OCI-LY1 (cell line): ENCODE measurements around the gene CRBN.

Source experiments
- H2AFZ ChIP-seq: fragments of 200-600 bp; sonication (generic), shearing (Covaris generic); 2 replicates; pipeline ENCODE4 v1.6.0; 2014; ENCODE audit warnings: antibody characterized with exemption, mild to moderate bottlenecking, low read length
- H3F3A ChIP-seq: fragments of 200-600 bp; sonication (generic), shearing (Covaris generic); 2 replicates; pipeline ENCODE4 v1.6.0; 2014; ENCODE audit warnings: mild to moderate bottlenecking, antibody characterized with exemption, low read length, moderate library complexity; ENCODE audit not compliant: insufficient read depth
- H3K27ac ChIP-seq: fragments of 200-600 bp; sonication (generic); 2 replicates; pipeline ENCODE4 v1.5.1; 2014; ENCODE audit warnings: low read length, mixed run types, mild to moderate bottlenecking, low read depth; ENCODE audit not compliant: poor library complexity, severe bottlenecking
- H3K27me3 ChIP-seq: fragments of 200-600 bp; sonication (generic); 2 replicates; pipeline ENCODE4 v1.6.0; 2014; ENCODE audit warnings: antibody characterized with exemption, mild to moderate bottlenecking, low read length, moderate library complexity; ENCODE audit not compliant: insufficient read depth
- H3K36me3 ChIP-seq: fragments of 200-600 bp; sonication (generic); 2 replicates; pipeline ENCODE4 v1.6.1; 2014; ENCODE audit warnings: mild to moderate bottlenecking, antibody characterized with exemption, low read length, moderate library complexity, mixed read lengths; ENCODE audit not compliant: insufficient read depth
- H3K4me1 ChIP-seq: fragments of 200-600 bp; sonication (generic); 2 replicates; pipeline ENCODE4 v1.5.1; 2014; ENCODE audit warnings: mild to moderate bottlenecking, low read length, moderate library complexity; ENCODE audit not compliant: insufficient read depth, severe bottlenecking
- H3K4me2 ChIP-seq: fragments of 200-600 bp; sonication (generic), shearing (Covaris generic); 2 replicates; pipeline ENCODE4 v1.6.1; 2014; ENCODE audit warnings: low read length
- H3K4me3 ChIP-seq: fragments of 200-600 bp; sonication (generic); 2 replicates; pipeline ENCODE4 v1.5.1; 2014; ENCODE audit warnings: low read length, low read depth, mild to moderate bottlenecking, mixed read lengths; ENCODE audit not compliant: poor library complexity, severe bottlenecking
- H3K79me2 ChIP-seq: fragments of 200-600 bp; shearing (Covaris generic); 2 replicates; pipeline ENCODE4 v1.6.1; 2016; ENCODE audit warnings: mixed run types, low read length, mixed read lengths; ENCODE audit not compliant: insufficient read depth
- H3K9ac ChIP-seq: fragments of 200-600 bp; sonication (generic), shearing (Covaris generic); 2 replicates; pipeline ENCODE4 v1.6.1; 2014; ENCODE audit warnings: mild to moderate bottlenecking, low read length, mixed read lengths
- H3K9me2 ChIP-seq: fragments of 200-600 bp; sonication (generic), shearing (Covaris generic); 2 replicates; pipeline ENCODE4 v1.6.1; 2014; ENCODE audit warnings: low read depth, mild to moderate bottlenecking, low read length, mixed read lengths
- H3K9me3 ChIP-seq: fragments of 200-600 bp; shearing (Covaris generic); 2 replicates; pipeline ENCODE4 v1.6.1; 2014; ENCODE audit warnings: low read length, mixed read lengths
- H4K20me1 ChIP-seq: fragments of 200-600 bp; sonication (generic), shearing (Covaris generic); 2 replicates; pipeline ENCODE4 v1.6.0; 2016; ENCODE audit warnings: mild to moderate bottlenecking, low read length; ENCODE audit not compliant: insufficient read depth
- EZH2 ChIP-seq: fragments of 200-600 bp; sonication (generic), shearing (Covaris generic); IDR thresholded peaks from 2 replicates; pipeline ENCODE4 v1.8.0; 2017; ENCODE audit warnings: borderline replicate concordance, mixed run types, mild to moderate bottlenecking, antibody characterized with exemption, low read length, moderate library complexity, mixed read lengths
- TF ChIP-seq, protein P1 (sequence below): fragments of 200-600 bp; sonication (generic), shearing (Covaris generic); IDR thresholded peaks from 2 replicates; pipeline ENCODE4 v1.5.1; 2017; ENCODE audit warnings: mild to moderate bottlenecking, antibody characterized with exemption, low read length, moderate library complexity, mixed read lengths

The CRBN gene

DNA sequence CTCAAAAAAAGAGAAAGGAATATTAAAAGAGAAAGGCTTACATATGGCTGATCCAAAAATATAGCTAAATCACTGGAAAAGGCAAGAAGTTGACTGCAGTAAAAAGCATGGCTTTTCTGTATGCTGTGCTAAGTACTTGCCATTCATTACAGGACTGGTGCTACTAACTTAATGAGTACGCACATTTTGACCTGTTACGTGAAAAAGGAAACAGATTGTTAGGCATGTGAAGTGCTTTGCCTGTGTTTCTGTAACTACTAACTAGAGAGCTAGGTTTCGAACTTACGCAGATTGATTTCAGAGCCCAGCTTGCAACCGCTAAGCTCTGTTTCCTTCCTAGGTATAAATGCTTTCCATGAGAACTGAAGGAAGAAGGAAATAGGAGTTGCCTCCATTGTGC is 49.9 kb downstream of the CRBN start:
- H3K9me3 ChIP-seq, result no peaks in the 10 kb centered on the region
- peaks cover 21% of the 10 kb centered on the region for H3K79me2 ChIP-seq
- no peak overlapping the region for H2AFZ ChIP-seq
- H3K4me3 ChIP-seq, result no peak overlapping the region
- no peak overlapping the region for H3K27ac ChIP-seq
- TF ChIP-seq, protein P1, sequence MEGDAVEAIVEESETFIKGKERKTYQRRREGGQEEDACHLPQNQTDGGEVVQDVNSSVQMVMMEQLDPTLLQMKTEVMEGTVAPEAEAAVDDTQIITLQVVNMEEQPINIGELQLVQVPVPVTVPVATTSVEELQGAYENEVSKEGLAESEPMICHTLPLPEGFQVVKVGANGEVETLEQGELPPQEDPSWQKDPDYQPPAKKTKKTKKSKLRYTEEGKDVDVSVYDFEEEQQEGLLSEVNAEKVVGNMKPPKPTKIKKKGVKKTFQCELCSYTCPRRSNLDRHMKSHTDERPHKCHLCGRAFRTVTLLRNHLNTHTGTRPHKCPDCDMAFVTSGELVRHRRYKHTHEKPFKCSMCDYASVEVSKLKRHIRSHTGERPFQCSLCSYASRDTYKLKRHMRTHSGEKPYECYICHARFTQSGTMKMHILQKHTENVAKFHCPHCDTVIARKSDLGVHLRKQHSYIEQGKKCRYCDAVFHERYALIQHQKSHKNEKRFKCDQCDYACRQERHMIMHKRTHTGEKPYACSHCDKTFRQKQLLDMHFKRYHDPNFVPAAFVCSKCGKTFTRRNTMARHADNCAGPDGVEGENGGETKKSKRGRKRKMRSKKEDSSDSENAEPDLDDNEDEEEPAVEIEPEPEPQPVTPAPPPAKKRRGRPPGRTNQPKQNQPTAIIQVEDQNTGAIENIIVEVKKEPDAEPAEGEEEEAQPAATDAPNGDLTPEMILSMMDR, result no peak
- TF ChIP-seq EZH2, result no peak
- H3K9ac ChIP-seq, result no peak overlapping the region
- no peaks in the 10 kb centered on the region for H3K9me2 ChIP-seq
- H3F3A ChIP-seq, result no peaks in the 10 kb centered on the region
- H3K4me1 ChIP-seq, result peaks cover 24% of the 10 kb centered on the region
- H4K20me1 ChIP-seq, result no peaks in the 10 kb centered on the region
- peaks cover 47% of the 10 kb centered on the region for H3K36me3 ChIP-seq
- H3K4me2 ChIP-seq, result no peak overlapping the region
- no peaks in the 10 kb centered on the region for H3K27me3 ChIP-seq

DNA sequence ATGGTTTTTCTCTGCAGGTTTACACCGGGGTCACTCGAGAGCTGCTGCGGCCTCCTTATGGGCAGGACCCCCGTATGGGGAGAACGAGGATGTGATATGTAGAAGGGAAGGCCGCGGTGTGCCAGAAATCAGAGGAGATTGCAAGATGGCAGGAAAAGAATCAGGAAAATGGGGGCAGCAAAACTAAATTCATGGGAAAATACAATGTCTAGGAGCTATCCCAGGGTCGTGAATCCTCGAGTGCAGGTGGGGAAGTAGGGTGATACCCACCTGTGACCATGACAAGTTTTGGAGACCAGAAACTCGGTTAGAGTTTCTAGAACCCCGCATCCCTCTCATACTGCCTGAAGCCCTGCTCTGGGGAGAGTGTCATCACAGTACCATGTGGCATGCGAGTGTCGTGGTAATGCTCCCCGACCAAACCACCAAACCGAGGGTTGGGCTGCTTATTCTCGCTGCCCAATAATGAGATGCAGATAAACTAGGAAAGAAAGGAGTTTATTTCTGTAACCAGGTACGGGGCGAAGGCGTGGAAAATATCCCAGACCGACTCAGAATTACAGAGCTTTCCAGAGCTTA is 52.0 kb downstream of the CRBN start:
- Histone ChIP-seq H3K9me2 (no peaks in the 10 kb centered on the region), H3K36me3 (peaks cover 35% of the 10 kb centered on the region), H3K9ac (peak overlapping the region; percentile 92), H3K27ac (peak overlapping the region; percentile 57), H3K4me2 (peak overlapping the region; percentile 74), H3K4me3 (peak overlapping the region; percentile 90), H3F3A (no peaks in the 10 kb centered on the region), H4K20me1 (no peaks in the 10 kb centered on the region), H3K4me1 (peaks cover 24% of the 10 kb centered on the region), H3K9me3 (no peaks in the 10 kb centered on the region), H3K27me3 (no peaks in the 10 kb centered on the region), H3K79me2 (peaks cover 21% of the 10 kb centered on the region), H2AFZ (no peak overlapping the region)
- TF ChIP-seq, protein P1, result no peak
- no peak for TF ChIP-seq EZH2

DNA sequence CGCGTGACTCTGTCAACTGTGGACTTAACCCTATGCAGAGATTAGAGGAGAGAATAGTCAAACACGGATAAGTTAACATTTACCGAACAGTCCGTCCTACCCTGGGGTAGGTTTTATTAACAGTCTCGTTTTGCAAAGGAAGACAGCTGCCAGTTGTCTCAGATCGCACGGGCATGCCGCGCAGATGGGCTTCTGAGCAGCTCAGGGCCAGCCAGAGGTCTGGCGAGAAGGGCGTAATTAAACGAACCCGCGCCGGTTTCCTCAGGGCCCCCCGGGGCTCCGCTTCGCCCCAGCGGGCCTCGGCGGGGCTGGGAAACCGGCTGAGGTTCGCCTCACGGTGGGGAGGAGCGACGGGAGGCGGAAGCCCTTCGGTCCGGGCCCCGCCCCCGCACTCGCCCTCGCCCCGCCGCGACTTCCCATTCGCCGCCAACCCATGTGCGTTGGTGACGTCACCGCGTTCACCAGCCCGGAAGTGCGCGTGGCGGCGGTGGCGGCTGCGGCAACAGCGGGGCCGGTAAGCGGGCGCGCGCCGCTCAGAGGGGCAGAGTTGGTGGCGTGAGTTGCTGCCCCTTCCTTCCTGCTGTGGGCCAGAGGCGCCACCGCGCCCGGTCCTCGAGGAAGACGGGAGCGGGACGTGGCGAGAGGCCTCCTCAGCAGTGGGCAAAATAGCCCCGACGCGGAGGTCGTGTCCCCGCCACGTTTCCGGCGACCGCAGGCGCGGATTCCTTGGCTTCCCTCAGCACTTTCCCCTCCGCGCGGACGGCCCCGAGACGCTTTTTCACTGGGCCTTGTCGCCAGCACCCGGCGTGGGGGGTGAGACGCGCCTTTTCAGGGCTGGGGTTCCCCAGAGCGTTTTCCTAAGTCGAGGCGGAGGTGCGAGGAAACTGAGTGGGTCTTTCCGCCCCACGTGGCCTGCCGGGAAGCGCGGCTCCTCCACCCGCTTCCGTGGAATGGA is 52.7 kb downstream of the CRBN start, which contains the start of gene TRNT1:
TSS of gene TRNT1 (plus strand) at position 464 of the 955 bp plus-strand sequence. CDS start 2,101 bp downstream, outside the sequence.
- peak within 1 kb of the TSS; percentile 92 for H3K9ac ChIP-seq
- H3K9me3 ChIP-seq, result no peaks in the 10 kb centered on the region
- peaks cover 21% of the 10 kb centered on the region for H3K79me2 ChIP-seq
- H3K9me2 ChIP-seq, result no peaks in the 10 kb centered on the region
- H4K20me1 ChIP-seq, result no peaks in the 10 kb centered on the region
- peaks cover 35% of the 10 kb centered on the region for H3K36me3 ChIP-seq
- H3K4me2 ChIP-seq, result peak within 1 kb of the TSS; percentile 74
- TF ChIP-seq, protein P1, result no peak
- no peak for TF ChIP-seq EZH2
- H3K4me3 ChIP-seq, result peak within 1 kb of the TSS; percentile 90
- no peaks in the 10 kb centered on the region for H3F3A ChIP-seq
- peak within 1 kb of the TSS; percentile 100 for H2AFZ ChIP-seq
- H3K27me3 ChIP-seq, result no peaks in the 10 kb centered on the region
- H3K4me1 ChIP-seq, result peaks cover 24% of the 10 kb centered on the region
- peak within 1 kb of the TSS; percentile 68 for H3K27ac ChIP-seq
